Measurements from ENCODE around the gene U2AF1L4.
"Not testable (repeated sequence)": the region's sequence is repeated elsewhere in the genome, so short reads cannot be mapped to it uniquely, and the experiment has no call there.

The U2AF1L4 gene

GRCh38 chr19:35781650-35782049 is 36.4 kb upstream of the U2AF1L4 start:
- no peak for DNase-seq

GRCh38 chr19:35780717-35781116 is 35.5 kb upstream of the U2AF1L4 start:
- no peak for DNase-seq

- no peak for DNase-seq
Observed at GRCh38 chr19:35780058-35780457, 34.8 kb upstream of the U2AF1L4 start.

- DNase-seq = peak in 2 of 58 donors; percentile 20 to 24
Observed at GRCh38 chr19:35779033-35779432, 33.8 kb upstream of the U2AF1L4 start.

GRCh38 chr19:35777961-35778360 is 32.7 kb upstream of the U2AF1L4 start:
- DNase-seq = no peak

GRCh38 chr19:35777086-35777841 is 32.0 kb upstream of the U2AF1L4 start:
- DNase-seq = peak in 21 of 58 donors; percentile 5 to 60 (median 25)

GRCh38 chr19:35776102-35776788 is 31.0 kb upstream of the U2AF1L4 start:
- peak in 5 of 58 donors; percentile 11 to 32 (median 16) for DNase-seq

GRCh38 chr19:35775298-35776101 is 30.3 kb upstream of the U2AF1L4 start, which contains the start of gene ARHGAP33:
ARHGAP33 (plus strand) TSS chr19:35775564; CDS start chr19:35775659, 95 bp downstream.
- peak; percentile 53 to 99 (median 96) for DNase-seq

- DNase-seq = no peak
Observed at GRCh38 chr19:35775046-35775297, 29.8 kb upstream of the U2AF1L4 start.

- DNase-seq = no peak
Observed at GRCh38 chr19:35774274-35775045, 29.2 kb upstream of the U2AF1L4 start.

GRCh38 chr19:35773020-35773806 is 28.0 kb upstream of the U2AF1L4 start:
- DNase-seq = no peak

- DNase-seq = not testable (repeated sequence)
Observed at GRCh38 chr19:35772362-35772761, 27.1 kb upstream of the U2AF1L4 start.

GRCh38 chr19:35768082-35768421 is 22.8 kb upstream of the U2AF1L4 start:
- DNase-seq = no peak

- no peak for DNase-seq
Observed at GRCh38 chr19:35767288-35768081, 22.3 kb upstream of the U2AF1L4 start.

- DNase-seq = no peak
Observed at GRCh38 chr19:35766571-35767104, 21.4 kb upstream of the U2AF1L4 start.

- DNase-seq = no peak
Observed at GRCh38 chr19:35764432-35765315, 19.5 kb upstream of the U2AF1L4 start.

GRCh38 chr19:35760711-35761349 is 15.6 kb upstream of the U2AF1L4 start:
- DNase-seq = no peak

- no peak for DNase-seq
Observed at GRCh38 chr19:35759697-35760096, 14.5 kb upstream of the U2AF1L4 start.

All from anterior cingulate cortex (tissue), 58 donors.